ENCODE results near the gene PFDN2.

- TF ChIP-seq ZNF274 (IDR thresholded peaks at IDR 0.05; ENCODE audit: low read depth, low read length) (no peak), YY1 (IDR thresholded peaks at IDR 0.05; ENCODE audit: insufficient read depth, insufficient read length) (no peak), SUZ12 (IDR thresholded peaks at IDR 0.05; ENCODE audit: extremely low read depth, insufficient read depth, insufficient read length) (no peak)
Observed at GRCh38 chr1:161114556-161114955, 3.3 kb downstream of the PFDN2 start.

All from NT2/D1 (cell line).